Vagina (tissue), 2 donors: ENCODE measurements around the gene EZR. TPM values are rescaled to one million over a fixed set of nuclear protein-coding genes. Genes with fewer than 3 reads are reported as not detected.
"Not testable (repeated sequence)": the region's sequence is repeated elsewhere in the genome, so short reads cannot be mapped to it uniquely, and the experiment has no call there.

Source experiments
- DNase-seq, 2 donors: peaks; one replicate each; pipeline ENCODE4 v3.0.0-alpha.2; 2017; ENCODE audit errors: extremely low spot score in 2 of 2
- H3K27ac ChIP-seq: fragments of 200-600 bp; sonication (generic); one replicate; pipeline ENCODE4 v1.5.1; 2019
- H3K27me3 ChIP-seq: fragments of 200-600 bp; sonication (generic); one replicate; pipeline ENCODE4 v1.5.1; 2019
- H3K36me3 ChIP-seq, 2 donors: fragments of 200-600 bp; sonication (generic); one replicate each; pipeline ENCODE4 v1.5.1; 2017 to 2019
- H3K4me1 ChIP-seq: fragments of 200-600 bp; sonication (generic); one replicate; pipeline ENCODE4 v1.5.1; 2019
- H3K4me3 ChIP-seq, 2 donors: fragments of 200-600 bp; sonication (generic); 1 replicate in 1 of 2; 2 replicates in 1 of 2; pipeline ENCODE4 v1.5.1; 2016 to 2019
- H3K9me3 ChIP-seq: fragments of 200-600 bp; sonication (generic); one replicate; pipeline ENCODE4 v1.5.1; 2019
- POLR2A ChIP-seq, 2 donors: fragments of 450-650 bp; IDR thresholded peaks; one replicate each; pipeline ENCODE4 v1.6.1; 2017; ENCODE audit warnings: antibody characterized with exemption in 2 of 2, mild to moderate bottlenecking in 2 of 2, moderate library complexity in 2 of 2
- POLR2AphosphoS5 ChIP-seq, 2 donors: sonication (generic); formaldehyde crosslinking; IDR thresholded peaks; one replicate each; pipeline ENCODE4 v1.9.0; 2017; ENCODE audit warnings: antibody characterized with exemption in 2 of 2, mild to moderate bottlenecking in 2 of 2, low read depth in 1 of 2; ENCODE audit not compliant: insufficient read depth in 1 of 2
- intact Hi-C: fragments of 100-400 bp; cut with DNase I; formaldehyde crosslinking; loops from one replicate; pipeline ENCODE4 v1.15.1; 2023
- total RNA-seq: library from RNA; depleted of rRNA; stranded (reverse); fragments of >200 nt; gene quantifications from one replicate; pipeline ENCODE4 v1.2.3, GENCODE V29; 2016
- TF ChIP-seq, protein P1 (sequence below), 3 experiments: fragments of 450-650 bp in 2 of 3; fragments of 200-600 bp in 1 of 3; sonication (generic) in 1 of 3; IDR thresholded peaks; one replicate each; pipeline ENCODE4 v1.5.1; 2017 to 2019; ENCODE audit warnings: antibody characterized with exemption in 3 of 3, mild to moderate bottlenecking in 2 of 3, moderate library complexity in 2 of 3

EZR gene
- total RNA-seq, 1 donor from 2014 or later = 99.7 TPM

DNA sequence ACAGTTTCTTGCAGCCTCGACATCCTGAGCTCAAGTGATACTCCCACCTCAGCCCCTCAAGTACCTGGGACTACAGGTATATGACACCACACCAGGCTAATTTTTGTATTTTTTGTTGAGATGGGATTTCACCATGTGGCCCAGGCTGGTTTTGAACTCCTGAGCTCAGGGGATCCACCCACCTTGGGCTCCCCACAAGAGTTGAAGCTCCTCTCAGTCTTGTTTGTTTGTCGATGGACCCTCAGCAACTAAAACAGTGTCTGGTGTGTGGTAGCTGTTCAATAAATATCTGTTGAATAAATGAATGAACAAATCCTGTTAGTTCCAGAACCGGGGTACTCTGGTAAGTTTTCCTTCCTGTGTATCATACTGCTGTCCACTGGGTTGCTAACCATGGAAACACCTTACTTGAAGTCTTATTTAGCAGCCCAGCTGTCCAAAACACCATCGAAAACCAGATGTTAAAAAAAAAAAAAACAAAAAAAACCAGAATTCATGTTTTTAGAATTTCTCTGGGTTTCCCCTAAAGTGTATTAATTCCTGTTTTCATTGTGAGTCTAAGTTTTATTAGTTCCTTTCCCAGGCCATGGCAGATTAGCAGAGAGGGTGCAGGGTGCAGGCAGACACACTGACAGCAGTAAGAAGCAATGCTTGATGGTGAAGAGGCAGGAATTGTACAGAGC lies 7.8 kb upstream of the EZR start:
- Histone ChIP-seq H3K27ac (no peak overlapping the region), H3K9me3 (no peaks in the 10 kb centered on the region), H3K4me1 (no peaks in the 10 kb centered on the region), H3K36me3 (no peaks in the 10 kb centered on the region), H3K4me3 (no peak overlapping the region), H3K27me3 (no peaks in the 10 kb centered on the region)
- peak in 1 of 2 donors; percentile 27 for DNase-seq
- no peak for TF ChIP-seq POLR2A (IDR thresholded peaks at IDR 0.05)
- TF ChIP-seq, protein P1, sequence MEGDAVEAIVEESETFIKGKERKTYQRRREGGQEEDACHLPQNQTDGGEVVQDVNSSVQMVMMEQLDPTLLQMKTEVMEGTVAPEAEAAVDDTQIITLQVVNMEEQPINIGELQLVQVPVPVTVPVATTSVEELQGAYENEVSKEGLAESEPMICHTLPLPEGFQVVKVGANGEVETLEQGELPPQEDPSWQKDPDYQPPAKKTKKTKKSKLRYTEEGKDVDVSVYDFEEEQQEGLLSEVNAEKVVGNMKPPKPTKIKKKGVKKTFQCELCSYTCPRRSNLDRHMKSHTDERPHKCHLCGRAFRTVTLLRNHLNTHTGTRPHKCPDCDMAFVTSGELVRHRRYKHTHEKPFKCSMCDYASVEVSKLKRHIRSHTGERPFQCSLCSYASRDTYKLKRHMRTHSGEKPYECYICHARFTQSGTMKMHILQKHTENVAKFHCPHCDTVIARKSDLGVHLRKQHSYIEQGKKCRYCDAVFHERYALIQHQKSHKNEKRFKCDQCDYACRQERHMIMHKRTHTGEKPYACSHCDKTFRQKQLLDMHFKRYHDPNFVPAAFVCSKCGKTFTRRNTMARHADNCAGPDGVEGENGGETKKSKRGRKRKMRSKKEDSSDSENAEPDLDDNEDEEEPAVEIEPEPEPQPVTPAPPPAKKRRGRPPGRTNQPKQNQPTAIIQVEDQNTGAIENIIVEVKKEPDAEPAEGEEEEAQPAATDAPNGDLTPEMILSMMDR (IDR thresholded peaks at IDR 0.05) = no peak
- no peak for TF ChIP-seq POLR2AphosphoS5 (IDR thresholded peaks at IDR 0.05; ENCODE audit: insufficient read depth in 1 of 2, low read depth in 1 of 2)
- intact Hi-C loops = no loop called here

DNA sequence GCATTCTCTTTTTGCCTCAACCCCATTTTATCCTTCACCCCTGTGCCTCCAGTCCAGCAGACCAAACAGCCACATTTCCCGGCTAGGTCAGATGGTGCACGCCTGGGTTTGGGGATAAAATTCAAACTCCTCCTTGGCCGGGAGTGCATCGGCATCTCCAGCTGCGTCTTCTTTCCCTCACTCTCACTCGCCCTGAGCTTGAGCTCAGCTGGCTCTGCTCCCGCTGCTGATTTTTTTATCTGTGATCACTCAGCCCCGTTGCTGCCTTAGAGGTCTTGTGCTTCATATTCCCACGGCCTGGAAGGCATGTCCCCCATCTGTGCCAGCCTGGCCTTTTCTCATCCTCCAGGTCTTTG lies 6.8 kb upstream of the EZR start:
- intact Hi-C loops = no loop called here
- Histone ChIP-seq H3K27ac (no peak overlapping the region), H3K36me3 (no peaks in the 10 kb centered on the region), H3K27me3 (no peaks in the 10 kb centered on the region), H3K9me3 (no peaks in the 10 kb centered on the region), H3K4me1 (no peaks in the 10 kb centered on the region), H3K4me3 (no peak overlapping the region)
- TF ChIP-seq, protein P1 (IDR thresholded peaks at IDR 0.05) = no peak
- TF ChIP-seq POLR2A (IDR thresholded peaks at IDR 0.05) = no peak
- TF ChIP-seq POLR2AphosphoS5 (IDR thresholded peaks at IDR 0.05; ENCODE audit: insufficient read depth in 1 of 2, low read depth in 1 of 2) = no peak
- peak in 1 of 2 donors; percentile 82 for DNase-seq

DNA sequence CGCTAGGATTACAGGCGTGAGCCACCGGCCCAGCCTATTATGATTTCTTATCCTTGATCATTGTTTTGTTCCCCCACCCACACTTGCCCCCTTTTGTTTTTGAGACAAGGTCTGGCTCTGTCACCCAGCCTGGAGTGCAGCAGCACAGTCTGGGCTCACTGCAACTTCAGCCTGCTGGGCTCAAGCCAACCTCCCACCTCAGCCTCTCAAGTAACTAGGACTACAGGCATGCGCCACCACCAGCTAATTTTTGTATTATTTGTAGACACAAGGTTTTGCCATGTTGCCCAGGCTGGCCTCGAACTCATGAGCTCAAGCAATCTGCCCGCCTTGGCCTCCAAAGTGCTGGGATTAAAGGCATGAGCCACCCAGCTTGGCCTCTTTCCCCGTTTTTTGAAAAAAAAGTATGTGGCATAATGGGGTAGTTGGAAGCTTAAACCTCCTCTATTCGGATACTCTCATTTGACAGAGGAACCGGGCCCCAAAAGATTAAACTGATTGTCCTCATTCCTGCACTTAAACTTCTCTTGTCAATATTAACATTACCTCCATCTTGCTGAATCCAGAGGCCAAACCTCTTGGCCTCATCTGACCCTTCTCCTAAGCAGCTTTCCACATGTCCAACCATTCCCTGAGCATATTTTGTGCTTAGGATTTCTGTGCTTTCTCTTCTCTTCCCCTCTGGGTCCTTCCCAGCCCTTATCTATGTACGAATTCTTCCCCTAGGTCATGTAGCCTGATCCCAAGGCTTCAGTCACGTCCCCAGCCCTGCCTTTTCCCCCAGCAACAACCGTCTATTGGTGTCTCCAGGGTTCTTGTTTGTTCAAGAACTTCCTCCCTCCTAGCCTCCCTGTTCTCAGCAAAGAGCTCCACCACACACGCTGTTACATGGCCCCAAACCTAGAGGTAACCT lies 6.1 kb upstream of the EZR start:
- TF ChIP-seq POLR2A (IDR thresholded peaks at IDR 0.05) = no peak
- TF ChIP-seq, protein P1 (IDR thresholded peaks at IDR 0.05) = no peak
- no peak for TF ChIP-seq POLR2AphosphoS5 (IDR thresholded peaks at IDR 0.05; ENCODE audit: insufficient read depth in 1 of 2, low read depth in 1 of 2)
- H3K27ac ChIP-seq = no peak overlapping the region

DNA sequence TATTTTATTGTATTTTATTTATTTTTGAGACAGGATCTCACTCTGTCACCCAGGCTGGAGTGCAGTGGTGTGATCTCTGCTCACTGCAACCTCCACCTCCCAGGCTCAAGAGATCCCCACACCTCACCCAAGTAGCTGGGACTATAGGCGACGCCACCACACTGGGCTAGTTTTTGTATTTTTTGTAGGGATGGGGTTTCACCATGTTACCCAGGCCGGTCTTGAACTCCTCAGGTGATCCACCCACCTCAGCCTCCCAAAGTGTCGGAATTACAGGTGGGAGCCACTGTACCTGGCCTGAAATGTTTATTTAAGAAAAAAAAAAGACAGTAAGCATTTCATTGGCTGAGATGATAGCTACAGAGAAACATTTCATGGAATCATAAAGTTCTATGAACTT lies 4.4 kb upstream of the EZR start:
- H3K27ac ChIP-seq, H3K4me3 ChIP-seq, H3K27me3 ChIP-seq, H3K4me1 ChIP-seq, intact Hi-C loops, H3K36me3 ChIP-seq, H3K9me3 ChIP-seq: not testable (repeated sequence)
- peak in 1 of 2 donors; percentile 52 for DNase-seq

More for the DNA sequence above, 6.1 kb upstream of the EZR start:
- no peak overlapping the region for H3K4me3 ChIP-seq
- H3K36me3 ChIP-seq = no peaks in the 10 kb centered on the region
- H3K27me3 ChIP-seq = no peaks in the 10 kb centered on the region
- intact Hi-C loops = no loop called here
- no peaks in the 10 kb centered on the region for H3K9me3 ChIP-seq
- H3K4me1 ChIP-seq = no peaks in the 10 kb centered on the region
- peak in 1 of 2 donors; percentile 62 for DNase-seq

DNA sequence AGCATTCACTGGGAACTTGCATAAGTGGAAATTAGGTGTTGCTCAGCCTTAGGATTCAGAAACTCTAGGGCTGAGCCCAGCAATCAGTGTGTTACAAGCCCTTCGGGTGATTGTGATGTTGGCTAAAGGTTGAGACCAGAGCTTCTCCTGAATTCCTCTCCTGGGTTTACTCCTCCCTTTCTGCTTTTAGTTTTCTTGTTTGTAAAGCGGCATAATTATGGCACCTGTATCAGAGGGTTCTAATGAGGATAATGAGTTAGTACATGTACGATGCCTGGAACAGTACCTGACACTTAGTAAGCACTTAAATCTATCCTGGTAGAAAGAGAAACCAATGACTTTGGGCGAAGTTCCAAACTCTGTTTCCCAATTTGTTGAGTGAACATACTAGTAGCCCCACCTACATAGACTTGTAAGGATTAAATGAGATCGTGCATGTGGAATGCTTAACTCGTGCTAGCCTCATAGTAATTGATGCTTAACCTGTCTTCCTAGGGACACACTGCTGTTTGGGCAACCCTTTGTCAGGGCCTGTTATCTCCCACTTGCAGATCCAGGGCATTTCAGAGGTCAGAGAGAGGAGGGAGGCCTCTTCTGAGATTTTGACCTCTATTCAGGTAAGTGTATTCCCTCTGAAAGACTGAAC lies 932 bp upstream of the EZR start:
- peak in 1 of 2 donors; percentile 77 for DNase-seq
- Histone ChIP-seq H3K27ac (peak overlapping the region; percentile 99), H3K9me3 (no peaks in the 10 kb centered on the region), H3K4me1 (peaks cover 33% of the 10 kb centered on the region), H3K4me3 (no peak overlapping the region), H3K36me3 (no peaks in the 10 kb centered on the region), H3K27me3 (no peaks in the 10 kb centered on the region)
- TF ChIP-seq POLR2A (IDR thresholded peaks at IDR 0.05) = no peak
- TF ChIP-seq, protein P1 (IDR thresholded peaks at IDR 0.05) = no peak
- TF ChIP-seq POLR2AphosphoS5 (IDR thresholded peaks at IDR 0.05; ENCODE audit: insufficient read depth in 1 of 2, low read depth in 1 of 2) = no peak
- intact Hi-C loops = no loop called here
